ENCODE results near the gene CDR2L. TPM values are rescaled to one million over a fixed set of nuclear protein-coding genes. Genes with fewer than 3 reads are reported as not detected.

CDR2L gene
- 3.6 TPM for total RNA-seq

GRCh38 chr17:74987418-74987908 lies at the start of gene CDR2L:
Gene CDR2L (plus strand): TSS chr17:74987632. CDS start chr17:74988044, 412 bp downstream.
- peak; percentile 92 for DNase-seq

- no peak for DNase-seq
These were observed 49.1 kb upstream of the CDR2L start for GRCh38 chr17:74938194-74938950.

GRCh38 chr17:74939534-74939933 lies 47.9 kb upstream of the CDR2L start:
- no peak for DNase-seq

- no peak for DNase-seq
These were observed 46.2 kb upstream of the CDR2L start for GRCh38 chr17:74941128-74941725.

- no peak for DNase-seq
These were observed 43.5 kb upstream of the CDR2L start for GRCh38 chr17:74943808-74944522.

GRCh38 chr17:74945543-74945942 lies 41.9 kb upstream of the CDR2L start:
- DNase-seq, result no peak

- DNase-seq, result no peak
These were observed 40.8 kb upstream of the CDR2L start for GRCh38 chr17:74946641-74947040.

- no peak for DNase-seq
These were observed 40.2 kb upstream of the CDR2L start for GRCh38 chr17:74947041-74947754.

GRCh38 chr17:74949455-74950115 lies 37.8 kb upstream of the CDR2L start:
- no peak for DNase-seq

GRCh38 chr17:74950207-74950606 lies 37.2 kb upstream of the CDR2L start:
- no peak for DNase-seq

- no peak for DNase-seq
These were observed 36.4 kb upstream of the CDR2L start for GRCh38 chr17:74951065-74951464.

- no peak for DNase-seq
These were observed 35.6 kb upstream of the CDR2L start for GRCh38 chr17:74951680-74952421.

- DNase-seq, result no peak
These were observed 34.9 kb upstream of the CDR2L start for GRCh38 chr17:74952431-74953133.

GRCh38 chr17:74953134-74953687 lies 34.2 kb upstream of the CDR2L start:
- DNase-seq, result no peak

GRCh38 chr17:74954115-74954514 lies 33.3 kb upstream of the CDR2L start:
- no peak for DNase-seq

- no peak for DNase-seq
These were observed 32.6 kb upstream of the CDR2L start for GRCh38 chr17:74954665-74955421.

GRCh38 chr17:74956093-74956492 lies 31.3 kb upstream of the CDR2L start:
- no peak for DNase-seq

GRCh38 chr17:74957935-74958740 lies 29.3 kb upstream of the CDR2L start:
- DNase-seq, result no peak
